NB4 (cell line): ENCODE data around the gene RRP12.

Source experiments
- DNase-seq: peaks from one replicate; pipeline ENCODE4 v3.0.0; 2010; ENCODE audit warnings: low read depth
- H3K4me3 ChIP-seq: one replicate; pipeline ENCODE4 v1.5.1; 2011; ENCODE audit warnings: mild to moderate bottlenecking, low read depth, low read length, moderate library complexity
- CTCF ChIP-seq: IDR thresholded peaks from one replicate; pipeline ENCODE4 v1.5.1; 2012; ENCODE audit warnings: low read depth, low read length
- MAX ChIP-seq: IDR thresholded peaks from 2 replicates; pipeline ENCODE4 v1.6.1; 2011; ENCODE audit warnings: low read depth, low read length
- MYC ChIP-seq: IDR thresholded peaks from 2 replicates; pipeline ENCODE4 v1.6.1; 2011; ENCODE audit warnings: low read depth, low read length
- POLR2A ChIP-seq: IDR thresholded peaks from 2 replicates; pipeline ENCODE4 v1.6.1; 2011; ENCODE audit warnings: mild to moderate bottlenecking; ENCODE audit not compliant: insufficient read length; ENCODE audit errors: extremely low read depth

RRP12 gene

DNA sequence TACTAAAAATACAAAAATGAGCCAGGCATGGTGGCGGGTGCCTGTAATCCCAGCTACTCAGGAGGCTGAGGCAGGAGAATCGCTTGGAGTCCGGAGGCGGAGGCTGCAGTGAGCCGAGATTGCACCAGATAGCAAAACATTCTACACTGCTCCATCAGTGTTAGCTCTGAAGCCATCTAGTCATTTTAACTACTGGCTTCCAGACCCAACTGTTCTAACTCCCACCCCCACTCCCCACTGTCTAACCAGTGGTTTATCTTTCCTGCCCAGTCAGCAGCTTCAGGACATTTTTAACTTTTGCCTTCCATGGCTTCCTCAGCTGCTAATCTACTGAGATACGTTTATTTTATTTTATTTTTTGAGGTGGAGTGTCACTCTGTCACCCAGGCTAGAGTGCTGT lies 88.2 kb downstream of the RRP12 start:
- TF ChIP-seq MAX (no peak), POLR2A (no peak), CTCF (no peak)
- no peak for DNase-seq
- no peak overlapping the region for H3K4me3 ChIP-seq

DNA sequence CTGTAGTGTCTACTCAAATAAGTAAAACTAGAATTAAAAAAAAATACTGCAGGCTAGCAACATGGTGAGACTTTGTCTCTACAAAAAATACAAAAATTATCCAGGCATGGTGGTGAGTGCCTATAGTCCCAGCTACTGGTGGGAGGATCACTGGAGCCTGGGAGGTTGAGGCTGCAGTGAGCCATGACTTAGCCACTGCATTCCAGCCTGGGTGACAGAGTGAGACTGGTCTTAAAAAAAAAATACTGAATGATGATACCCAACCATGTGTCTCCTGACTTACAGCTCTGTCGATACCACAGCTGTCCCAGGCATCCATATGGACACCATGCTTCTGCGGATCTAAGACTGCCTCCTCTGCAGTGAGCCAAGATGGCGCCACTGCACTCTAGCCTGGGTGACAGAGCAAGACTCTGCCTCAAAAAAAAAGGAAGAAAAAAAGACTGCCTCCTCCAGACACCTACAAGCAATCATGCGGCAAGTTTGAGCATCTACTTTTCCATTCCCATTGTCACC lies 90.0 kb downstream of the RRP12 start:
- peak; percentile 32 for DNase-seq
- no peak overlapping the region for H3K4me3 ChIP-seq
- TF ChIP-seq CTCF (no peak), POLR2A (no peak), MYC (no peak), MAX (no peak)

- no peak overlapping the region for H3K4me3 ChIP-seq
- TF ChIP-seq POLR2A, result no peak
- TF ChIP-seq MYC, result no peak
- TF ChIP-seq MAX, result no peak
- no peak for TF ChIP-seq CTCF
- no peak for DNase-seq
These were observed 93.0 kb downstream of the RRP12 start for GRCh38 chr10:97307866-97308780.

GRCh38 chr10:97307441-97307840 lies 93.7 kb downstream of the RRP12 start:
- no peak for TF ChIP-seq CTCF
- TF ChIP-seq POLR2A, result no peak
- TF ChIP-seq MYC, result no peak
- no peak for TF ChIP-seq MAX
- peak; percentile 21 for DNase-seq
- no peak overlapping the region for H3K4me3 ChIP-seq
